Activated T-helper 1 cell treated with anti-CD3 and anti-CD28 coated beads, Interleukin-12 subunit alpha, Interleukin-12 subunit beta, Interleukin-2, Interleukin-4 antibody, amounts not matched to agents 30 ng/mL and 10 ng/mL and 1 ng/mL, durations not matched to agents 14 hours and 24 hours and 36 hours (primary cell): ENCODE measurements around the gene ST14. TPM values are rescaled to one million over a fixed set of nuclear protein-coding genes. Genes with fewer than 3 reads are reported as not detected.

Source experiments
- DNase-seq: peaks from one replicate; pipeline ENCODE4 v3.0.0; 2021; ENCODE audit warnings: low spot score
- H3K27ac Mint-ChIP-seq: one replicate; pipeline ENCODE4 v1.8.0; 2021; ENCODE audit warnings: mild to moderate bottlenecking, mixed read lengths
- H3K27me3 Mint-ChIP-seq: one replicate; pipeline ENCODE4 v1.8.0; 2022; ENCODE audit warnings: mild to moderate bottlenecking, moderate library complexity, mixed read lengths; ENCODE audit not compliant: insufficient read depth
- H3K36me3 Mint-ChIP-seq: one replicate; pipeline ENCODE4 v1.8.0; 2021; ENCODE audit warnings: low read depth, mixed read lengths
- H3K4me1 Mint-ChIP-seq: one replicate; pipeline ENCODE4 v1.8.0; 2021; ENCODE audit warnings: low read depth, mixed read lengths
- H3K4me3 Mint-ChIP-seq: one replicate; pipeline ENCODE4 v1.8.0; 2021; ENCODE audit warnings: mild to moderate bottlenecking, moderate library complexity, mixed read lengths
- H3K9me3 Mint-ChIP-seq: one replicate; pipeline ENCODE4 v1.8.0; 2021; ENCODE audit warnings: mixed read lengths
- intact Hi-C: fragments of 100-400 bp; cut with micrococcal nuclease; formaldehyde crosslinking; loops from one replicate; pipeline ENCODE4 v1.15.1; 2024
- total RNA-seq: library from RNA; stranded (reverse); gene quantifications from 2 replicates; pipeline ENCODE4 v1.2.3, GENCODE V29; 2022

Gene ST14
- total RNA-seq, 1 donor from 2014 or later = not detected

DNA sequence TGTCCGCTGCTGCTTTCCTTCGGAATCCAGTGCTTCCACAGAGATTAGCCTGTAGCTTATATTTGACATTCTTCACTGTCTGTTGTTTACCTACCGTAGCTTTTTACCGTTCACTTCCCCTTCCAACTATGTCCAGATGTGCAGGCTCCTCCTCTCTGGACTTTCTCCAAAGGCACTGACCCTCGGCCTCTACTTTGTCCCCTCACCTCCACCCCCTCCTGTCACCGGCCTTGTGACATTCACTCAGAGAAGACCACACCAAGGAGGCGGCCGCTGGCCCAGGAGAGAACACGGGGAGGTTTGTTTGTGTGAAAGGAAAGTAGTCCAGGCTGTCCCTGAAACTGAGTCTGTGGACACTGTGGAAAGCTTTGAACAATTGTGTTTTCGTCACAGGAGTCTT is 15.4 kb upstream of the ST14 start:
- intact Hi-C loops = no loop called here
- Mint-ChIP-seq H3K4me1 (peaks cover 10% of the 10 kb centered on the region), H3K9me3 (no peaks in the 10 kb centered on the region), H3K27me3 (no peaks in the 10 kb centered on the region), H3K36me3 (peaks cover 2% of the 10 kb centered on the region), H3K4me3 (no peak overlapping the region), H3K27ac (no peak overlapping the region)
- DNase-seq = no peak

- intact Hi-C loops = no loop called here
- DNase-seq = no peak
- Mint-ChIP-seq H3K27me3 (no peaks in the 10 kb centered on the region), H3K9me3 (no peaks in the 10 kb centered on the region), H3K27ac (no peak overlapping the region), H3K4me1 (peaks cover 10% of the 10 kb centered on the region), H3K36me3 (peaks cover 2% of the 10 kb centered on the region), H3K4me3 (no peak overlapping the region)
Observed at GRCh38 chr11:130144861-130145281, 14.7 kb upstream of the ST14 start.

GRCh38 chr11:130145311-130145812 is 14.2 kb upstream of the ST14 start:
- peaks cover 10% of the 10 kb centered on the region for H3K4me1 Mint-ChIP-seq
- H3K36me3 Mint-ChIP-seq = peaks cover 2% of the 10 kb centered on the region
- H3K27me3 Mint-ChIP-seq = no peaks in the 10 kb centered on the region

GRCh38 chr11:130145975-130146776 is 13.4 kb upstream of the ST14 start:
- intact Hi-C loops = no loop called here
- no peak overlapping the region for H3K27ac Mint-ChIP-seq
- no peak for DNase-seq
- H3K4me3 Mint-ChIP-seq = no peak overlapping the region
- H3K4me1 Mint-ChIP-seq = peaks cover 10% of the 10 kb centered on the region
- H3K27me3 Mint-ChIP-seq = peaks cover under 1% of the 10 kb centered on the region
- no peaks in the 10 kb centered on the region for H3K9me3 Mint-ChIP-seq
- peaks cover 2% of the 10 kb centered on the region for H3K36me3 Mint-ChIP-seq

More at GRCh38 chr11:130145311-130145812, 14.2 kb upstream of the ST14 start:
- no peaks in the 10 kb centered on the region for H3K9me3 Mint-ChIP-seq
- H3K4me3 Mint-ChIP-seq = no peak overlapping the region
- DNase-seq = no peak
- no peak overlapping the region for H3K27ac Mint-ChIP-seq
- intact Hi-C loops = no loop called here

DNA sequence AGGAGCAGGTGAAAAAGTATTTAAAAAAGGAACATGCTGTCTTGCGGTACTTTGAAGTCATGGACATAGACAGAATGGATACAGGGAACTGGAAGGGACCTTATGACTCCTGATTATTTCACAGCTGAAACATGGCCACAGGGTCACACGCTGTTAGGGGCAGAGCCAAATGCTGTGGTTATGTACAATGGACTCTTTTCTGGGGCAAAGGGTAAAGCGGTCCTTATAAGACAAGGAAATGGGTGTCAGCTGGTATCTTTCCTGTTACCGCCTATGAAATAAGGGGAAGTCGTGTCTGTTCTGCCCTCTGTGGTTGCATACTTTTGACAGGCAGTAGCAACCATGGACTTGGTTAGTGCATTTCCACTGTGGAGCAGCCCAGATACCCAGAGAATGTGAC is 12.8 kb upstream of the ST14 start:
- intact Hi-C loops = no loop called here
- H3K27me3 Mint-ChIP-seq = peaks cover 4% of the 10 kb centered on the region

GRCh38 chr11:130148796-130149326 is 10.7 kb upstream of the ST14 start:
- no peaks in the 10 kb centered on the region for H3K9me3 Mint-ChIP-seq
- no peak overlapping the region for H3K27ac Mint-ChIP-seq
- H3K4me1 Mint-ChIP-seq = peaks cover 10% of the 10 kb centered on the region
- intact Hi-C loops = no loop called here
- DNase-seq = no peak
- peaks cover 2% of the 10 kb centered on the region for H3K36me3 Mint-ChIP-seq
- H3K27me3 Mint-ChIP-seq = peaks cover 6% of the 10 kb centered on the region
- no peak overlapping the region for H3K4me3 Mint-ChIP-seq

More for the DNA sequence above, 12.8 kb upstream of the ST14 start:
- Mint-ChIP-seq H3K4me1 (peaks cover 10% of the 10 kb centered on the region), H3K27ac (no peak overlapping the region), H3K4me3 (no peak overlapping the region), H3K36me3 (peaks cover 2% of the 10 kb centered on the region), H3K9me3 (no peaks in the 10 kb centered on the region)
- DNase-seq = no peak

GRCh38 chr11:130150790-130151189 is 8.8 kb upstream of the ST14 start:
- peaks cover 6% of the 10 kb centered on the region for H3K27me3 Mint-ChIP-seq
- intact Hi-C loops = no loop called here
- no peak for DNase-seq
- H3K4me3 Mint-ChIP-seq = no peak overlapping the region
- H3K36me3 Mint-ChIP-seq = no peaks in the 10 kb centered on the region
- H3K9me3 Mint-ChIP-seq = no peaks in the 10 kb centered on the region
- H3K27ac Mint-ChIP-seq = no peak overlapping the region
- H3K4me1 Mint-ChIP-seq = peaks cover 10% of the 10 kb centered on the region

- intact Hi-C loops = no loop called here
- H3K36me3 Mint-ChIP-seq = no peaks in the 10 kb centered on the region
- no peak overlapping the region for H3K27ac Mint-ChIP-seq
- H3K4me3 Mint-ChIP-seq = no peak overlapping the region
- no peaks in the 10 kb centered on the region for H3K9me3 Mint-ChIP-seq
- peaks cover 6% of the 10 kb centered on the region for H3K27me3 Mint-ChIP-seq
- H3K4me1 Mint-ChIP-seq = peaks cover 9% of the 10 kb centered on the region
- DNase-seq = no peak
Observed at GRCh38 chr11:130151196-130151595, 8.4 kb upstream of the ST14 start.

GRCh38 chr11:130156108-130157022 is 3.2 kb upstream of the ST14 start:
- no peaks in the 10 kb centered on the region for H3K9me3 Mint-ChIP-seq
- peaks cover 32% of the 10 kb centered on the region for H3K27me3 Mint-ChIP-seq
- no peaks in the 10 kb centered on the region for H3K36me3 Mint-ChIP-seq
- no peak overlapping the region for H3K4me3 Mint-ChIP-seq
- intact Hi-C loops = no loop called here
- no peak overlapping the region for H3K27ac Mint-ChIP-seq
- no peak for DNase-seq
- no peaks in the 10 kb centered on the region for H3K4me1 Mint-ChIP-seq

GRCh38 chr11:130157101-130157500 is 2.5 kb upstream of the ST14 start:
- Mint-ChIP-seq H3K36me3 (no peaks in the 10 kb centered on the region), H3K9me3 (no peaks in the 10 kb centered on the region), H3K4me3 (no peak overlapping the region), H3K4me1 (no peaks in the 10 kb centered on the region), H3K27me3 (peaks cover 36% of the 10 kb centered on the region), H3K27ac (no peak overlapping the region)
- intact Hi-C loops = no loop called here
- DNase-seq = no peak

GRCh38 chr11:130157840-130158239 is 1.7 kb upstream of the ST14 start:
- H3K27me3 Mint-ChIP-seq = peaks cover 42% of the 10 kb centered on the region
- no peaks in the 10 kb centered on the region for H3K4me1 Mint-ChIP-seq
- intact Hi-C loops = no loop called here
- H3K27ac Mint-ChIP-seq = no peak overlapping the region
- H3K36me3 Mint-ChIP-seq = no peaks in the 10 kb centered on the region
- DNase-seq = no peak
- no peak overlapping the region for H3K4me3 Mint-ChIP-seq
- no peaks in the 10 kb centered on the region for H3K9me3 Mint-ChIP-seq

DNA sequence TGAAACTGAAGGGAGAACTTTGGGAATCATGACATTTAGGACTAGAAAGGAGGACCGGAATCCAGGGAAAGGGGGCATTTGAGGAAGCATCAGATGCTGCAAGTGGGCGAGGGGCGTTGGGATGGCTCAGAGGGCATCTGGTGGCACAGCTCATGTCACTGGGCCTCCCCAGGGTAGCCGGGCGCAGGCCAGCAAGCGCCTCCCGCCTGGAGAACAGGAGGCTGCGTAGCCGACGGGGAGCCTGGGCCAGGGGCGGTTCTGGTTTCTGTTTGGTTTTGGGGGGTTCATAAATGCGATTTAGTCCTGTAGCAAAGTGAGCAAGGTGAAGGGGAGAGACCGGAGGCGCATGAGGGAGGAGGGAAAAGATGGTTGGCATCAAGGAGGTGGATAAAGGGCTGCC is 443 bp upstream of the ST14 start:
- Mint-ChIP-seq H3K9me3 (no peaks in the 10 kb centered on the region), H3K27me3 (peaks cover 55% of the 10 kb centered on the region), H3K36me3 (no peaks in the 10 kb centered on the region), H3K4me3 (peak overlapping the region; percentile 34), H3K27ac (no peak overlapping the region), H3K4me1 (no peaks in the 10 kb centered on the region)
- DNase-seq = no peak
- intact Hi-C loops = no loop called here
